Panc1 (cell line): ENCODE results near the gene PRDX2.

ENCODE experiments used
- CTCF ChIP-seq: fragments of 450-650 bp; IDR thresholded peaks from 2 replicates; pipeline ENCODE4 v1.5.1; 2017; ENCODE audit warnings: mild to moderate bottlenecking
- POLR2AphosphoS5 ChIP-seq: IDR thresholded peaks from 2 replicates; pipeline ENCODE4 v1.6.1; 2012; ENCODE audit warnings: mild to moderate bottlenecking, low read depth, low read length, moderate library complexity

DNA sequence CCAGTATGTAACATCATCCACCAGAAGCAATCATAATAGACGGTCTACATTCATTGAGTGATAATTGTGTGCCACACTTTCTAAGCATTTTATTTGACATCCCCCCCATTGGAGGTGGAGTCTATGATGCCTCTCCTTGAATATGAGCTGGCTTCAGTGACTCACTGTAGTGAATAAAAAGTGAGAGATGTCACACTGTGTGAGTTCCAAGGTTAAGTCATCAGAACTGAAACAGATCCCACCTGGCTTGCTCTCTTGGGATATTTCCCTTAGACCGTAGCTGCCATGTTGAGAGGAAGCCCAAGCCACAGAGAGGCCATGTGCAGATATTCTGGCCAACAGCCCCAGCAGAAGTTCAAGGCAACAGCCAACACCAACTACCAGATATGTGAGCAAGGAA is 20.2 kb upstream of the PRDX2 start:
- TF ChIP-seq POLR2AphosphoS5 (no peak), CTCF (no peak)
